Peyer's patch (tissue), 4 donors: Measurements from ENCODE around the gene ZNF33A.
"Not testable (repeated sequence)": the region's sequence is repeated elsewhere in the genome, so short reads cannot be mapped to it uniquely, and the experiment has no call there.

Experiments used
- POLR2A ChIP-seq, 2 donors: fragments of 450-650 bp; IDR thresholded peaks; one replicate each; pipeline ENCODE4 v1.5.1; 2017; ENCODE audit warnings: antibody characterized with exemption in 2 of 2, mild to moderate bottlenecking in 2 of 2, moderate library complexity in 2 of 2
- TF ChIP-seq, protein P1 (sequence below), 6 experiments: fragments of 450-650 bp in 4 of 6; fragments of 200-600 bp in 2 of 6; sonication (generic) in 1 of 6; IDR thresholded peaks; one replicate each; pipeline ENCODE4 v1.5.1; 2017 to 2019; ENCODE audit warnings: antibody characterized with exemption in 6 of 6, mild to moderate bottlenecking in 3 of 6, moderate library complexity in 1 of 6

DNA sequence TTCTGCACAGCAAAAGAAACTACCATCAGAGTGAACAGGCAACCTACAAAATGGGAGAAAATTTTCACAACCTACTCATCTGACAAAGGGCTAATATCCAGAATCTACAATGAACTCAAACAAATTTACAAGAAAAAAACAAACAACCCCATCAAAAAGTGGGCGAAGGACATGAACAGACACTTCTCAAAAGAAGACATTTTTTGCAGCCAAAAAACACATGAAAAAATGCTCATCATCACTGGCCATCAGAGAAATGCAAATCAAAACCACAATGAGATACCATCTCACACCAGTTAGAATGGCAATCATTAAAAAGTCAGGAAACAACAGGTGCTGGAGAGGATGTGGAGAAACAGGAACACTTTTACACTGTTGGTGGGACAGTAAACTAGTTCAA, 10.0 kb upstream of the ZNF33A start:
- TF ChIP-seq, protein P1, sequence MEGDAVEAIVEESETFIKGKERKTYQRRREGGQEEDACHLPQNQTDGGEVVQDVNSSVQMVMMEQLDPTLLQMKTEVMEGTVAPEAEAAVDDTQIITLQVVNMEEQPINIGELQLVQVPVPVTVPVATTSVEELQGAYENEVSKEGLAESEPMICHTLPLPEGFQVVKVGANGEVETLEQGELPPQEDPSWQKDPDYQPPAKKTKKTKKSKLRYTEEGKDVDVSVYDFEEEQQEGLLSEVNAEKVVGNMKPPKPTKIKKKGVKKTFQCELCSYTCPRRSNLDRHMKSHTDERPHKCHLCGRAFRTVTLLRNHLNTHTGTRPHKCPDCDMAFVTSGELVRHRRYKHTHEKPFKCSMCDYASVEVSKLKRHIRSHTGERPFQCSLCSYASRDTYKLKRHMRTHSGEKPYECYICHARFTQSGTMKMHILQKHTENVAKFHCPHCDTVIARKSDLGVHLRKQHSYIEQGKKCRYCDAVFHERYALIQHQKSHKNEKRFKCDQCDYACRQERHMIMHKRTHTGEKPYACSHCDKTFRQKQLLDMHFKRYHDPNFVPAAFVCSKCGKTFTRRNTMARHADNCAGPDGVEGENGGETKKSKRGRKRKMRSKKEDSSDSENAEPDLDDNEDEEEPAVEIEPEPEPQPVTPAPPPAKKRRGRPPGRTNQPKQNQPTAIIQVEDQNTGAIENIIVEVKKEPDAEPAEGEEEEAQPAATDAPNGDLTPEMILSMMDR (IDR thresholded peaks at IDR 0.05), result not testable (repeated sequence)
- not testable (repeated sequence) for TF ChIP-seq POLR2A (IDR thresholded peaks at IDR 0.05)
